Ecto neural progenitor cell (in vitro differentiated cells): ENCODE measurements around the gene FAM168A.
"Not testable (repeated sequence)": the region's sequence is repeated elsewhere in the genome, so short reads cannot be mapped to it uniquely, and the experiment has no call there.

Experiments
- DNase-seq: peaks from one replicate; pipeline ENCODE4 v3.0.0-alpha.2; 2018; ENCODE audit warnings: low spot score

FAM168A gene

GRCh38 chr11:73592640-73593039, 5.3 kb downstream of the FAM168A start:
- DNase-seq: no peak

DNA sequence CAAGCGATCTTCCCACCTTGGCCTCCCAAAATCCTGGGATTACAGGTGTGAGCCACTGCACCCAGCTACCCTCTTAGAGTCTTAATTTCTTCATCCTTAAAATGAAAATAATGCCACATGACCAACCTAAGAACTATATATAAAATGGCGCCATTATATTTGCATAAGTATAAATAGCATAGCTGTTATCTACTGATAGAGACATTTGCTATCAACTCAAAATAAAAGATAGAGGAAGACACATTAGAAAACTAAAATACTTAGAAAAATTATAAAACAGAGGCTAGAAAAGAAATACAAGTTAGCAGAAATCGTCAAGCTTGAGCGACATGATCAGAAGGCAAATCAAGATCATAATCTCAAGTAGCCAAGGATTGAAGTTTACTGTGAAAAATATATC, 6.2 kb downstream of the FAM168A start:
- DNase-seq: no peak

GRCh38 chr11:73590991-73591390, 6.9 kb downstream of the FAM168A start:
- no peak for DNase-seq

GRCh38 chr11:73586791-73587190, 11.1 kb downstream of the FAM168A start:
- DNase-seq: no peak

DNA sequence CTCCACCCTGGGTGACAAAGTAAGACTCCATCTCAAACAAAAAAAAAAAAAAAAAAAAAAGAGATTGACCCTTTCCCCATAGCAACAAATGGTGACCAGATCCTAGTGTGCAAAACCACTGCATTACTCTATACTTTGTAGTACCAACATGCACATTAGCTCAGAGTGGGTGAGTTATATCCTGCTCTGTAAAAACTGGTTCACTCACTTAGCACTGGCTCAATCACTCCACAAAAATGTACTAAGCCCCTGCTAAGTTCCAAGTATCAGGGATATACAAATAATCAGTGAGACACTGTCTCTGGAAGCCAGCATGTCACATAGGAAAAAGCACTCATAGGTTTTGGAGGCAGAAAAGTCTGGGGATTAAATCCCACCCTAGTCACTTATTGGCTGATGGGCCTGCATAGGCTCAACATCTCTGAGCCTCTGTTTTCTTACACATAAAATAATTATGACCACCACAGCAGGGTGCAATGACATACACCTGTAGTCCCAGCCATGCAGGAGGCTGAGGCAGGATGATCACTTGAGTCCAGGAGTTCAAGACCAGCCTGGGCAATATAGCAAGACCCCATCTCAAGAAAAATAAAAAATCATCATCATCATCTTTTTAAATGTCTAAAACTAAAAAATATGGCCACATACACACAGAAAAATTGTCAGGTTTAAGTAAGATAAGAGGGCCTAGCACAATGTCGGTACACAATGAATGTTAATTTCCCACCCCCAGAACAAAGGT, 11.9 kb downstream of the FAM168A start:
- DNase-seq: no peak

DNA sequence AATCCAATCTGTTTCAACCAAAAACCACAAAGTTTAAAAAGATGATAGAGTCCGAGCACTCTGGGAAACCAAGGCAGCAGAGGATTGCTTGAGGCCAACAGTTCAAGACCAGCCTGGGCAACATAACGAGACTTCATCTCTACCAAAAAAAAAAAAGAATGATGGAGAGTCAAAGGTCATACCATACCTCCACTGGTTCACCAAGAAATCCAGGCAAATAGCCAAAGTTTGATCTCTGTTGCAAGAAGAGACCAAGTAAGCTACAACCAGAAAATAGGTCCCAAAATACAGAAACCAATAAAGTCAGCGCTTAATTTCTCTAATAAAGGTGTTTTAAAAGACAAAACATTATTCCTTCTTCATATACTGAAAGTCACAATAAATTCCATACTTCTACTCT, 13.1 kb downstream of the FAM168A start:
- DNase-seq: no peak

DNA sequence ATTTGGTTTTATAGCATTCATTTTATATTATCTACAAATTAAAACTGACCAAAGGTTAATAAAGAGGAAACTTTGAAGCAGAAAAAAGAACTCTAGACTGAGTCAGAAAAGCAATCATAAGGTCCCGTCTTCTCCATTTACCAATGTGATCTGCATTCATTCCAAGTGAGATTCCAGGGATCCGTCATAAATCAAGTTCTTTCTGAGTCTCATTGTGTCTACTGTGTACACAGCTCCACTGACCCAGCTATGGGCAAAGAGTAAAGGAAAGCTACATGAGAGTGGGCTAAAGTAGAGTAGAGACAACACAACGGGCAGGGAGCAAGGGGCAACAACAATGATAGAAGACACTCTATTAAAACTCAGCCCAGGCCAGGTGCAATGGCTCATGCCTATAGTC, 15.3 kb downstream of the FAM168A start:
- DNase-seq: no peak

DNA sequence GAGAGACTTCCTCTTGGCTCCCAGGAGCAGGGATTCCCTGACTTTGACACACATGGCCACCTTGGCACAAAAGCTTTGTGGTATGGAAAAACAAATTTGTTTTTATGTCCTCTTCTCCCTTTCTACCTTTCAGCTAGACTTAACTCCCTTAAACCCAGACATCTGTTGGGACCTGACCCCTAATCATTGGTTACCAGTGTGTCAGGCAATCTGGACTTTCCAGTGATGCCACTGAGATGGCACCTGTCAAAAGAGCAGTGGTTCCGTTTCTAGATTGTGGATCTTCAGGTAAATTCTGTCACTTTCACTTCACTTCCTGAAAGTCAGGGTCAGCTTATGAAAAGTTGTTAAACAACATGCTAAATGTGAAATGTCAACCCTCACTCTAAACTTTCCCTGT, 17.2 kb downstream of the FAM168A start:
- DNase-seq: not testable (repeated sequence)

- no peak for DNase-seq
Observed at GRCh38 chr11:73579641-73580434, 18.1 kb downstream of the FAM168A start.

GRCh38 chr11:73578592-73579185, 19.2 kb downstream of the FAM168A start:
- DNase-seq: no peak

GRCh38 chr11:73577496-73577917, 20.4 kb downstream of the FAM168A start:
- no peak for DNase-seq

GRCh38 chr11:73576185-73576614, 21.7 kb downstream of the FAM168A start:
- DNase-seq: no peak

DNA sequence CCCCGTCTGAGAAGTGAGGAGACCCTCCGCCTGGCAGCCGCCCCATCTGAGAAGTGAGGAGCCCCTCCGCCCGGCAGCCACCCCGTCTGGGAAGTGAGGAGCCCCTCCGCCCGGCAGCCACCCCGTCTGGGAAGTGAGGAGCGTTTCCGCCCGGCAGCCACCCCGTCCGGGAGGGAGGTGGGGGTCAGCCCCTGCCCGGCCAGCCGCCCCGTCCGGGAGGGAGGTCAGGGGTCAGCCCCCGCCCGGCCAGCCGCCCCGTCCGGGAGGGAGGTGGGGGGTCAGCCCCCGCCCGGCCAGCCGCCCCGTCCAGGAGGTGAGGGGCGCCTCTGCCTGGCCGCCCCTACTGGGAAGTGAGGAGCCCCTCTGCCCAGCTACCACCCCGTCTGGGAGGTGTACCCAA, 25.9 kb downstream of the FAM168A start:
- DNase-seq: not testable (repeated sequence)

DNA sequence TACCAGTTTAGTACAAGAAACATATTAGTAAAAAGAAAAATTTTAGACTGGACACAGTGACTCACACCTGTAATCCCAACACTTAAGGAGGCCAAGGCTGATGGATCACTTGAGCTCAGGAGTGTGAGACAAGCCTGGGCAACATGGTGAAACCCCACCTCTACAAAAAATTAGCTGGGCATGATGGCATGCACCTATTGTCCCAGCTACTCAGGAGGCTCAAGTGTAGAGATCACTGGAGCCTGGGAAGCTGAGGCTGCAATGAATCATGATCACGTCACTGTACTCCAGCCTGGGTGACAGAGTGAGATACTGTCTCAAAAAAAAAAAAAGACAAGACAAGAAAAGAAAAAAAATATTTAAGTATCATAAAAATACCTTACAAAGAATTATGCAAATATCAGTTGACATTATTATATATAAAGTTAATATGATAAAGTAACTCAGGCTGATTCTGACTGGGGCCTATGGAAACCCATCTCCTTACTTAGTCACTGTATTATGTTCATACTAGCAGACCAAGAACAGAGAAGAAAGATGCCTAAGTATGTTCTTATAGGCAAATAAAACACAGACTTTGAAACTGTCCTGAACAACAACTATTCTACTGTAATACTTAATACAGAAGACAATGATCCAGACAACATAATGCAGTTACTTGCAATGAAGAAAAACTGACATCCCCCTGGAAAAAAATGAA, 27.3 kb downstream of the FAM168A start:
- DNase-seq: no peak

DNA sequence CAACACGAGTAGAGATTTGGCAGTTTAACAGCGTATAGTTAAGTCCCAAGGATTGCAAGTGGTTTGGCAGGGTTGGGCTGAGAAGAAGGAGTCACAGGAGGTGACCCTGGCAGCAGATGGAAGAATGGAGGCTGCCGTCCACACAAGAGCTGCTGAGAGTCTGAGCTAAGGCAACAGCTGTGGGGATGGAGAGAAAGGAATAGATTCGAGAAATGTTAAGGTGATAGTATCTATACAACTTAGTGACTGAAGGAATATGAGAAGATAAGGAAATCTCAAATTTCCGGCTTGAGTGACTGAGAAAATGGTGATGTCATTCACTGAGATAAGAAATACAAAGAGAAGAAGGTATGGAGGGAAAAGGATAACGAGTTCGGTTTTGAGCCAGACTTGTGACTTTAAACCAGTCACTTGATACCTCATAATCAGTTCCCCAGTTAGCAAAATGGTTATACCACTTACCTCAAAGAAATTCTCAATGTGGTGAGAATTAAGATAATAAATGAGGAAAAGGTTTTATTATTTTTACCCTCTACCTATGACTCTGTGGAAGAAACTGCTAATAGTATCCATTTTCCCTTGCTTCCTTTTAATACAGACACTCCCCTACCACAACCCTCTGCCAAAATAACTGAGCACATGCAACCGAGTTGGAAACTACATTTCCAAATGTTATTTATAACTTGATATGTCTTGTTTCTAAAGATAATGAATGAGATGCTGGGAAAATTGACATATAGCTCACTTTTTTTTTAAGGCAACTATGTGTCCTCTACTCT, 30.7 kb downstream of the FAM168A start:
- no peak for DNase-seq

- DNase-seq: no peak
Observed at GRCh38 chr11:73566422-73566821, 31.5 kb downstream of the FAM168A start.

- DNase-seq: no peak
Observed at GRCh38 chr11:73565804-73566203, 32.1 kb downstream of the FAM168A start.

- no peak for DNase-seq
Observed at GRCh38 chr11:73564903-73565302, 33.0 kb downstream of the FAM168A start.

- DNase-seq: no peak
Observed at GRCh38 chr11:73563539-73564200, 34.2 kb downstream of the FAM168A start.

DNA sequence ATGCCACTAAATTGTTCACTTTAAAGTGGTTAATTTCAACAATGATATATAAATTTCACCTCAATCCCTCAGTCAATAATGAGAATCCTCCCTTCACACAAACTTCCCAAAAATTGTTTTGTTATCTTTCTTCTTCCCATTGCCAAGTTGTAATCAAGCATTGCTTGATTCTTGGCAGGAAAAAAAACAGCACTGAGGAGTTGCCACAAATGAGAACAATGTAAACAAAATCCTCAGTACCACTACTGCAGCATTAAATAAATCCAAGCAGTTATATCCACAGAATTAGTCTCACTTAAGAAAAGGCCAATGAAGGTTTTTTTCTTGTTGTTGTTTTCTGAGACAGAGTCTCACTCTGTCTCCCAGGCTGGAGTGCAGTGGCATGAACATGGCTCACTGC, 38.2 kb downstream of the FAM168A start:
- no peak for DNase-seq

DNA sequence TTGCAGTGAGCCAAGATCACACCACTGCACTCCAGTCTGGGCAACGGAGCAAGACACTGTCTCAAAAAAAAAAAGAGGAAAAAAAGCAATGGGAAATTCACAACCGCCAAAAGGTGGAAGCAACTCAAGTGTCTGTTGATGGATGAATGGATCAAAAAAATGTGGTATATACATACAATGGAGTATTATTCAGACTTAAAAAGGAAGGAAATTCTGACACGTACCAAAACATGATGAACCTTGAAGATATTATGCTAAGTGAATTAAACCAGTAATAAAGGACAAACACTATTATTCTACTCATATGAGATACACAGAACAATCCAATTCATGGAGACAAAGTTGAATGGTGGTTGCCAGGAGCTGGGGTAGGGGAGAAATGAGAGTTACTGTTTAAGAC, 40.9 kb downstream of the FAM168A start:
- DNase-seq: no peak
